ENCODE data around the gene SPATA24. TPM values are rescaled to one million over a fixed set of nuclear protein-coding genes. Genes with fewer than 3 reads are reported as not detected.
"Not testable (repeated sequence)": the region's sequence is repeated elsewhere in the genome, so short reads cannot be mapped to it uniquely, and the experiment has no call there.

Gene SPATA24, protein sequence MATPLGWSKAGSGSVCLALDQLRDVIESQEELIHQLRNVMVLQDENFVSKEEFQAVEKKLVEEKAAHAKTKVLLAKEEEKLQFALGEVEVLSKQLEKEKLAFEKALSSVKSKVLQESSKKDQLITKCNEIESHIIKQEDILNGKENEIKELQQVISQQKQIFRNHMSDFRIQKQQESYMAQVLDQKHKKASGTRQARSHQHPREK
- 7.2 TPM for total RNA-seq (ENCODE audit: insufficient read depth, low replicate concordance)

DNA sequence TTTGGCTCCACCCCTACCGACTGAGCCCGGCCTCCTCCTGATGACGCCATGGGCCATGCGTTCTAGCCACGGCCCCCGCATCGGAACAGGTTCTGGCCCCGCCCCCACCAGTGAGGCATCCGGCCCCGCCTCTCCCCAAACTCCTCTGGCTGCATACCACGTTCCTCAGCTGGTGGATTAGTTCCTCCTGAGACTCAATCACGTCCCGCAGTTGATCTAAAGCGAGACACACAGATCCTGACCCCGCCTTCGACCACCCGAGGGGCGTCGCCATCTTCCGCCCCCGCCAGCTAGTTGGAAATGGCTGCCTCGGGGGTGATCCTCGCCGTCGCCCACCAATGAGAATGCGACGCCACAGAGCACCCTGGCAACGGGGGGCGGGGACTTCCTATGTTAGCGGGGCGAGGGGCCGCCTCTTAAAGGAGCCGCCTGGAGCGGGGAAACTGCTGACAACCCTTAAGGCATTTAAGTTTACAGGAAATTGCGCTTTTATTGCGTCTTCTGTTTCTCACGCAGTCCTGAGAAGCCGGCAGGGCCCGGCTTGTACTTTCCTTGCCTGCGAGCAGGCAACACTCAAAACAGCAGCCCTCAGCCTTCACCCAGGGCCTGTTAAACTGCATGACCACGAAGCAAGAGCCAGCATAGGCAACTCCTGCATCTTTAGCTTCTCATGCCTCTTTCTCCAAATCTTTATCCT is at the start of gene SPATA24:
Gene SPATA24 (minus strand): TSS at position 303 of the 697 bp plus-strand sequence. CDS start 29 bp downstream, at position 274.
- peak; percentile 99 for DNase-seq (ENCODE audit: low spot score)

- no peak for DNase-seq (ENCODE audit: low spot score)
These were observed 48.2 kb upstream of the SPATA24 start for GRCh38 chr5:139451878-139452660.

DNA sequence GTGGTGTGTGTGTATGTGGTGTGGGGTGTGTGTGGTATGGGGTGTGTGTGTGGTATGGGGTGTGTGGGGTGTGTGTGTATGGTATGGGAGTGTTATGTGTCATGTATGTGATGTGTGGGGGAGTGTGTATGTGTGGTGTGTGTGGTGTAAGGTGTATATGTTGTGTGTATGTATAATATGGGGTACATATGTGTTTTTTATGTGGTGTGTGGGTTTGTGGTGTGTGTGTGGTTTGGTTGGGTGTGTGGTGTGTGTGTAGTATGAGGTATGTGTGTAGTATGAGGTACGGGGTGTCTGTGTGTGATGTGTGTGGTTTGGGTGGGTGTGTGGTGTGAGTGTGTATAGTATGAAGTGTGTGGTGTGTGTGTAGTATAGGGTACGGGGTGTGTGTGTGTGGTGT is 47.3 kb upstream of the SPATA24 start:
- no peak for DNase-seq (ENCODE audit: low spot score)

DNA sequence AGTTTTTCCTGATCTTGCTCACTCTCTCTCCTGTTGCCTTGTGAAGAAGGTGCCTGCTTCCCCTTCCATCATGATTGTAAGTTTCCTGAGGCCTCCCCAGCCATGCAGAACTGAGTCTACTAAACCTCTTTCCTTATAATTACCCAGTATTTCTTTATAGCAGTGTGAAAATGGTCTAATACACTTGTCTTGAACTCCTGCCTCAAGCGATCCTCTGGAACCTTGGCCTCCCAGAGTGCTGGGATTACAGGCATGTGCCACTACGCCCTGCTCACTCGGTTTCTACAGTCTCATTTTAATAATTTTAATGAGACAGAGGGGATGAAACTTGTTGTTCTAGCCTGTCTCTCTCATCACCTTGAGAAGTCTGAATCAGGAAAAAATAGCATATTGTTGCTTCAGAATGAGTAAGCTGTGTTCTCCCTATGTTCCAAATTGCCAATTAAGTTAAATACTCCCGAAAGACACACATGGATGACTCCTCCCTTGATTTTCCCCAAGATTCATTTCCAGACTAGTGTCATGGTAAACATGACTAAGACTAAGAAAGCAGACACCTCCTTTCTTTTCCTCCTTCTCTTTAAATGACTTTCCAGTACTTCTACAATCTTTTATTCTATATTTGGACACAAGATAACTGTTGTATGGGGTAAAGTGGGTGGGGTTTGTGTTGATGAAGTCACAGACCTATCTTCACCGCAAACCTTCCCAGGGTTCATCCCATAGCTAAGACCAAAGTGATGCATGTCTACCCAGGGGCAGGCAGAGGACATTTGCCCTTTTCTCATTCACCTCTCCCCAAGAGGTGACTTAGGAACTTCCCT is 43.3 kb upstream of the SPATA24 start:
- no peak for DNase-seq (ENCODE audit: low spot score)

GRCh38 chr5:139445325-139446170 is 41.7 kb upstream of the SPATA24 start:
- DNase-seq (ENCODE audit: low spot score) = peak; percentile 94

DNA sequence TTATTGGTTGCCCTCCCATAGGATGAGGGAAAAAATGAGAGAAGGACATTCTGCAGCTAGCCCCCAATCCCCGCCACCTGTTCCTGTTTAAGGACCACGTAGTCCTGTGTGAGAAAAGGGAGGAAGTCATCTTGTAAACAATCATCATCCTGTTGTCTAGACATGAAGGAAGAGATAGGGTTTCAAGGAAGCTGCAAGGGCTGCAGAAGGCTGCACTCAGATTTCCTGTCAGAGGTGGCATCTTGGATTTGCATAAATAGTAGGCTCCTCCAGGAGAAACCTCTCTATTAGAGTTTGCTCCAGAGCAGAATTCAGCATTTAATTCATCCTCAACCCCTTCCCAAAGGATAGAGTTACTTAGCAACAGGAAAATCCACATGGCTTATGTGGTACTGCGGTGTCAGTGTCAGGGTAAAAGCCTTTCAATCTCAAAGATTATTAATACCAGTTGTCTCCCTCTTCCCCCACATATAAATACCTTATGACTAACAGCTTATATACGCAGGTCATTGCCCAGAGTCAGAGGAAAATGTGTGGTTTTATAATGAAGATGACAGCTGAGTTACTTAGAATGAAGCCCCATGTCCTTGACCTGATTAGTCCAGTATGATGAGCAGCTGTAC is 40.1 kb upstream of the SPATA24 start:
- peak; percentile 70 for DNase-seq (ENCODE audit: low spot score)

- not testable (repeated sequence) for DNase-seq (ENCODE audit: low spot score)
These were observed 36.5 kb upstream of the SPATA24 start for GRCh38 chr5:139440416-139440815.

DNA sequence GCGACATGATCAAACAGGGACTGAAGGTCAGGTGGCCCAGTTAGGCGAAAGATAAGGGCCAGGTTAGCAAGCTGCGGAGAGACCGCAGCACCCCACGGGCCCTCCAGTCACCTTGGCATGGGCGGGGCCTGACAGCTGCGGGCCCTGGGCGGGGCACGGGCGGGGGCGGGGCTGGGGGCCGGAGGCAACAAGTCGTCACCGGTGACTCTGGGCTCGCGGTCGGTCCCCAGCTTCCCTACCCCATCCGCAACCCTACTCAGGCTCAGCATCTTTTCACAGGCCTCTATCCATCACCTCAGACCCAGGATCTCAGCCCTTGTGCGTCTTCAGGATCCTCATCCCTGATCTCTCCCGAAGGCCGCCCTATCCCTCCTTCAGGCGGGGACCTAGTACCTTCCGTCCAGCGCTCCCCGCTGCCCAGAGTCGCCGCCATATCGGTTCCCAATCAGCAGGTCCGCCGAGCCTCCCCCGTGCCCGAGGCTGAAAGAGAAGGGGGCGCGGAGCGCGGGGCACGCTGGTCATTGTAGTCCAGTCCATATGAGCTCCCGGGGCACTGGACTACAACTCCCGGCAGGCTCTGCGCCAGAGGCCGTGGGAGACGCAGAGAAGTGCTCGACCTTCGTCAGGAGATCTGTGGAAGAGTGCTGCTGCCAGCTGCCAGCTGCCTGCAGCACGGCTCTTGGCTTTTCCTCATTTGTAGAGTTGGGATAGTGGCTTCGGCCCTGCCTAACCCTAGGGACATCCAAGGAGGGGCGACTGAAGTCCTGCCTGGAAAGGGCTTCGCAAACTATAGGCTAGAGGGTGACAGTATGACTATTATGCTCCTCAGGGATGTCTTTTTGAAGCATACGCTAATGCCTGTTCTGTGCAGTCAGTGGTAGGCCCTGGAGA is 35.4 kb upstream of the SPATA24 start, which contains the start of gene DNAJC18:
Gene DNAJC18 (minus strand): TSS at position 513 of the 891 bp plus-strand sequence. CDS start 80 bp downstream, at position 433.
- peak; percentile 96 for DNase-seq (ENCODE audit: low spot score)

GRCh38 chr5:139438707-139439012 is 34.8 kb upstream of the SPATA24 start:
- no peak for DNase-seq (ENCODE audit: low spot score)

GRCh38 chr5:139435676-139436075 is 31.8 kb upstream of the SPATA24 start:
- DNase-seq (ENCODE audit: low spot score) = no peak

DNA sequence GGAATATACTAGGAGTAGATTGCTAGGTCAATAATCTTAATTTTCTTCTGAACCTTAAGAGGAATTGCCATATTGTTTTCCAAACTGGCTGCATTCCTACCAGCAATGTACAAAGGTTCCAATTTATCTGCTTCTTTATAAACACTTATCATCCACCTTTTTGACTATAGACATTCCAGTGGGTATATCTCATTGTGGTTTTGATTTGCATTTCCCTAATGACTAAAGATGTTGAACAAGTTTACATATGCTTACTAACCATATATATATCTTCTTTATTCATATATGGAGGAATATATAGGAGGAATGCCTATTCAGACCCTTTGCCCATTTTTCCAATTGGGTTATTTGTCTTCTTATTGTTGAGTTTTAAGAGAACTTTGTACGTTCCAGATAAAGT is 27.8 kb upstream of the SPATA24 start:
- DNase-seq (ENCODE audit: low spot score) = no peak

GRCh38 chr5:139430015-139430414 is 26.1 kb upstream of the SPATA24 start:
- DNase-seq (ENCODE audit: low spot score) = no peak

- no peak for DNase-seq (ENCODE audit: low spot score)
These were observed 22.5 kb upstream of the SPATA24 start for GRCh38 chr5:139426203-139426885.

GRCh38 chr5:139425497-139425896 is 21.6 kb upstream of the SPATA24 start:
- no peak for DNase-seq (ENCODE audit: low spot score)

DNA sequence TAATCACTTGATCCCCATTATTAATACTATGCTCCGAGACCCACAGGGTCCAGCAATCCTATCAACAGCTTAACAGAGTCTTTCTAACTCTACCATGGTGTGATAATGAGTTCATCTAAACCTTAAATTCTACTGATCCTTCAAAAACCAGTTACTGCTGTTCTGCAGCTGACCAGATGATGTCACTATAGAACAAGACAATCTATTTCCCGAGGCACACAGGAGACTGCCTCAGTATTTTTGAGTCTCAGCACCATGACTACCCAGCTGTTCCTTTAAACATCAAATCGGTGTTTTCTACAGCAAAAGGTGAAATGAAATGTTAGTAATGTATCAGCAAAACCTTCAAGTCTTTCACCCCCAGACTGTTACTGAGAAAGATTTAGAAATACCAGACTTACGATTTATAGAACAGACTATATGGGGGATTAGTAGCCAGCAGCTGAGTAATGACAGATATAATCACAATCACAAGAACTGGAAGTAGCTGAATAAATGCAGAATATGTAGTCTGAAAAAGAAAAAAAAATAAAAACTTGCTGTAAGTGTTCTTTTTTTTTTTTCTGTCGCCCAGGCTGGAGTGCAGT is 18.5 kb upstream of the SPATA24 start:
- peak; percentile 81 for DNase-seq (ENCODE audit: low spot score)

DNA sequence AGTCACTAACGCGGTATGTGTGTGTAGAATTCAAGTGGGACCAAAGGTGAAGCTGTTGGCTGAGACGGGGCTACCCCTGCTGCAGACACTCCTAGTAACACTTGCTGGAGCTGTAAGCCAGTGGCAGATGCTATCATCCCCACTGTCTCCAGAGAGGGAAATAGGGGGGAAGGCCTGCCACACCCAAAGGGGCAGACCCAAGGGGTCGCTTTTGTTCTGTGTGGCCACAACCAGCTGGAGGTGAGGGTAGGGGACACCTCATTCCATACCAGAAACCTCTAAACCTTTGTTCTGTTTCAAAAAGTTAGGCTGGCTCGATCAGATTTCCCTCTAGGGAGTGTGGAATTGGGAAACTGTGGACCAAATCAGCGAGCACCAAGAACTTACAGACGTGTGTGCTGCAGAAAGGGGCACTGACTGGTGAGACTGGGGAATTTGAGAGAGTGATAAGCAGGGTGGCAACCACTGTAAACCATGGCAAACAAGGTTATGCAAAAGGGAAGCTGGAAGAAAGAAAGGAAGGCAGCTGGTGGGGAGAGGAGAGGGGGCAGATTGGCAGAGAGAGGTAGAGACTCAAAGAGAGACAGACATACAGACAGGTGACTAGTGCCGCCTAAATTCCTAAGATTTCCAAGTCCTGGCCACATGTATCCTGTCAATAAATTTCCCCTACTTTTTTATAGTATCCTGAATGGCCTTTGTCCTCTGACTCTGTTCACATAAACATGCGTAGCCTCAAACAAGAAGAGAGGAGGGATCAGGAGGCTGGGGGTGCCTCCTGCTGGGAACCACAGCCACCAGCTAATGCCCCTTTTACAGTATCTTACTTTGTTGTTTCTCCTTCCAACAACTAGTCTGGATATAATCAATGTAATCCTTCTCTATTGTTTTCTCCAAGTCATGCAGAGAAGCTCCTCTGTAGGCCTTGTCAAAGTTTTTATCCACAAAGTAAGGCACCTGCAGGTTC is 15.6 kb upstream of the SPATA24 start:
- no peak for DNase-seq (ENCODE audit: low spot score)

DNA sequence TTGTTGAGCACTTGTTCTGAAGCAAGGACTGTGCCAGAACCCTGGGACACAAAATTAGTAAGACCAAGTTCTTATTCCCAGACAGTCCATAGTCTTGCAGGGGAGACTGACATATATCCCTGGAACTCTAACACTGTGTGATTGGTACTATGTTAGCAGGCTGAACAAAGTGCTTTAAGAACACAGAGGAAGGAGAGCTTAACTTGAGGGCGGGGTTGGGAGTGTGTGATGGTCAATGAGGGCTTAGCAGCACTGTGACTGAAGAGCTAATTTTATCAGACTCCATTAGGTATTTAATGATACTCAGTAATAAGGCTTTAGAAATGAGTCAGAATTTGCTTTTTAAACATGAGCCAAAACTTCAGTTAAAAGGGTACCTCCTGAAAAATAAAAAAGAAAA is 14.9 kb upstream of the SPATA24 start:
- no peak for DNase-seq (ENCODE audit: low spot score)

Measured in umbilical cord (tissue), 2 donors.